ENCODE results near the gene TEDDM1. TPM values are rescaled to one million over a fixed set of nuclear protein-coding genes. Genes with fewer than 3 reads are reported as not detected.

TEDDM1 gene
- total and polyA plus RNA-seq, 2 donors (not counting 3 experiments of a cell fraction or from before 2014, with no cell fraction given) = not detected

GRCh38 chr1:182405578-182405977, 5.1 kb upstream of the TEDDM1 start:
- H3K4me3 ChIP-seq (replicated peaks in 1 of 3; ENCODE audit: insufficient read depth in 1 of 3, low read depth in 1 of 3, low read length in 3 of 3) = no peak overlapping the region
- H4K20me1 ChIP-seq (replicated peaks; ENCODE audit: control insufficient read depth, extremely low read depth, insufficient read depth, low read length) = no peaks in the 10 kb centered on the region
- no peak overlapping the region for H3K9ac ChIP-seq (replicated peaks; ENCODE audit: extremely low read depth, insufficient read depth, low read length)
- FAIRE-seq (no peak), DNase-seq (ENCODE audit: low read depth, low spot score) (no peak)
- H3K27me3 ChIP-seq (ENCODE audit: control insufficient read depth in 2 of 2, insufficient read depth in 2 of 2, low read length in 2 of 2) = peaks cover 0 to 3% of the 10 kb centered on the region in 2 experiments
- H3K4me2 ChIP-seq (ENCODE audit: insufficient read depth, low read length) = no peak overlapping the region
- TF ChIP-seq JUN (IDR thresholded peaks at IDR 0.05; ENCODE audit: borderline replicate concordance, insufficient read depth, insufficient read length, low read depth) = no peak
- TF ChIP-seq, protein P1, sequence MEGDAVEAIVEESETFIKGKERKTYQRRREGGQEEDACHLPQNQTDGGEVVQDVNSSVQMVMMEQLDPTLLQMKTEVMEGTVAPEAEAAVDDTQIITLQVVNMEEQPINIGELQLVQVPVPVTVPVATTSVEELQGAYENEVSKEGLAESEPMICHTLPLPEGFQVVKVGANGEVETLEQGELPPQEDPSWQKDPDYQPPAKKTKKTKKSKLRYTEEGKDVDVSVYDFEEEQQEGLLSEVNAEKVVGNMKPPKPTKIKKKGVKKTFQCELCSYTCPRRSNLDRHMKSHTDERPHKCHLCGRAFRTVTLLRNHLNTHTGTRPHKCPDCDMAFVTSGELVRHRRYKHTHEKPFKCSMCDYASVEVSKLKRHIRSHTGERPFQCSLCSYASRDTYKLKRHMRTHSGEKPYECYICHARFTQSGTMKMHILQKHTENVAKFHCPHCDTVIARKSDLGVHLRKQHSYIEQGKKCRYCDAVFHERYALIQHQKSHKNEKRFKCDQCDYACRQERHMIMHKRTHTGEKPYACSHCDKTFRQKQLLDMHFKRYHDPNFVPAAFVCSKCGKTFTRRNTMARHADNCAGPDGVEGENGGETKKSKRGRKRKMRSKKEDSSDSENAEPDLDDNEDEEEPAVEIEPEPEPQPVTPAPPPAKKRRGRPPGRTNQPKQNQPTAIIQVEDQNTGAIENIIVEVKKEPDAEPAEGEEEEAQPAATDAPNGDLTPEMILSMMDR (IDR thresholded peaks at IDR 0.05; ENCODE audit: extremely low read depth in 1 of 2, insufficient read depth in 1 of 2, low read depth in 1 of 2, low read length in 2 of 2) = no peak
- no peak for TF ChIP-seq POLR2AphosphoS5 (IDR thresholded peaks at IDR 0.05; ENCODE audit: insufficient read depth, low read depth, low read length)
- TF ChIP-seq GATA2 (IDR thresholded peaks at IDR 0.05; ENCODE audit: insufficient read depth, insufficient read length, low read depth, low read length) = no peak
- TF ChIP-seq EZH2 (IDR thresholded peaks at IDR 0.05; ENCODE audit: borderline replicate concordance, low read depth, low read length, severe bottlenecking) = no peak
- no peak for TF ChIP-seq MYC (IDR thresholded peaks at IDR 0.05; ENCODE audit: low read depth, low read length)
- TF ChIP-seq POLR2A (IDR thresholded peaks at IDR 0.05; ENCODE audit: low read depth, low read length) = no peak
- TF ChIP-seq MAX (IDR thresholded peaks at IDR 0.05; ENCODE audit: insufficient read depth, insufficient read length) = no peak
- no peak for TF ChIP-seq FOS (IDR thresholded peaks at IDR 0.05; ENCODE audit: borderline replicate concordance, insufficient read depth, low read length)
- H3K9me1 ChIP-seq (replicated peaks; ENCODE audit: control insufficient read depth, extremely low read depth, insufficient read depth, low read length) = no peaks in the 10 kb centered on the region
- intact Hi-C loops (cut with micrococcal nuclease) = no loop called here
- H2AFZ ChIP-seq (ENCODE audit: low read depth, low read length) = no peak overlapping the region
- H3K27ac ChIP-seq (ENCODE audit: insufficient read depth, low read depth, low read length) = no peak overlapping the region
- ChIA-PET CTCF (interaction anchor here (1.3 to 2.6 kb wide), 2 partner anchors 9 to 263 kb away, joined by 3 to 7 read pairs; no protein-coding TSS in a partner anchor), POLR2A (no interaction called here)
- H3K9me3 ChIP-seq (replicated peaks; ENCODE audit: control insufficient read depth, insufficient read depth, low read length) = no peaks in the 10 kb centered on the region
- dilution Hi-C loops (cut with MboI; ENCODE audit: extremely low pct_ligation_motif_present, low sequenced_read_pairs) = no loop called here
- BruUV-seq (replicated peaks) = no TSS peak
- no peaks in the 10 kb centered on the region for H3K36me3 ChIP-seq (ENCODE audit: control insufficient read depth in 2 of 2, extremely low read depth in 1 of 2, insufficient read depth in 2 of 2, low read length in 2 of 2)
- H3K4me1 ChIP-seq (ENCODE audit: control insufficient read depth, extremely low read depth, insufficient read depth, low read length) = no peaks in the 10 kb centered on the region
- H3K79me2 ChIP-seq (ENCODE audit: control insufficient read depth, insufficient read depth, low read length) = no peaks in the 10 kb centered on the region

All from endothelial cell of umbilical vein (primary cell).